Activated CD8-positive, alpha-beta memory T cell treated with anti-CD3 and anti-CD28 coated beads, Interleukin-2, amount 50 U/mL, for 48 hours (primary cell): Measurements from ENCODE around the gene FBXL19.

ENCODE experiments used
- DNase-seq: peaks from one replicate; pipeline ENCODE4 v3.0.0-alpha.2; 2020

FBXL19 gene

GRCh38 chr16:30947859-30948666 lies 24.7 kb downstream of the FBXL19 start:
- no peak for DNase-seq

- peak; percentile 76 for DNase-seq
Observed at GRCh38 chr16:30948667-30949649, 25.6 kb downstream of the FBXL19 start, which contains the start of gene ORAI3. Gene ORAI3, plus strand, starts transcription at chr16:30949068. Its CDS starts 222 bp downstream, at chr16:30949290.

- peak; percentile 73 for DNase-seq
Observed at GRCh38 chr16:30949650-30950515, 26.5 kb downstream of the FBXL19 start.

GRCh38 chr16:30950516-30951065 lies 27.2 kb downstream of the FBXL19 start:
- no peak for DNase-seq

GRCh38 chr16:30951193-30951592 lies 27.8 kb downstream of the FBXL19 start:
- no peak for DNase-seq

DNA sequence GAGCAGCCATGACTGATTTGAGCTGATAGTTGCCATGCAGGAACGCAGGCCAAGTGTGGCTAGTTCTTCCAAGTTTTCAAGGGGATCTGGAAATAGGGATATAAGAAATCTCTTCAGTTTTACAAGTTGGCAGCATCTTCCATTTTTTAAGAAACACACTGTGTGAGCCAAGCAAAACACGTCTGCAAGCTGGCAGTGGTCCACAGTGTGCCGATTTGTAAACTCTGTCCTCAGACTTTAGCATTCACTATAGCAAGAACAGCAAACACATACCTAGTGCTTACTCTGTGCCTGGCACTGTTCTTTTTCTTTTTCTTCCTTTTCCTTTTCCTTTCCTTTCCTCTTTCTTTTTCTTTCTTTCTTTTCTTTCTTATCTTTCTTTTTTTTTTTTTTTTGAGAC lies 28.4 kb downstream of the FBXL19 start:
- DNase-seq, result no peak

DNA sequence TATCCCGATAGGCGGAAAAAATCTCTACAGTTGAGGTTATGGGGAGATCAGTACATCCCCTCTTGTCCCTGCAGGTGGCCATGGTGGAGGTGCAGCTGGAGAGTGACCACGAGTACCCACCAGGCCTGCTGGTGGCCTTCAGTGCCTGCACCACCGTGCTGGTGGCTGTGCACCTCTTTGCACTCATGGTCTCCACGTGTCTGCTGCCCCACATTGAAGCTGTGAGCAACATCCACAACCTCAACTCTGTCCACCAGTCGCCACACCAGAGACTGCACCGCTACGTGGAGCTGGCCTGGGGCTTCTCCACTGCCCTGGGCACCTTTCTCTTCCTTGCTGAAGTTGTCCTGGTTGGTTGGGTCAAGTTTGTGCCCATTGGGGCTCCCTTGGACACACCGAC lies 29.7 kb downstream of the FBXL19 start:
- no peak for DNase-seq

DNA sequence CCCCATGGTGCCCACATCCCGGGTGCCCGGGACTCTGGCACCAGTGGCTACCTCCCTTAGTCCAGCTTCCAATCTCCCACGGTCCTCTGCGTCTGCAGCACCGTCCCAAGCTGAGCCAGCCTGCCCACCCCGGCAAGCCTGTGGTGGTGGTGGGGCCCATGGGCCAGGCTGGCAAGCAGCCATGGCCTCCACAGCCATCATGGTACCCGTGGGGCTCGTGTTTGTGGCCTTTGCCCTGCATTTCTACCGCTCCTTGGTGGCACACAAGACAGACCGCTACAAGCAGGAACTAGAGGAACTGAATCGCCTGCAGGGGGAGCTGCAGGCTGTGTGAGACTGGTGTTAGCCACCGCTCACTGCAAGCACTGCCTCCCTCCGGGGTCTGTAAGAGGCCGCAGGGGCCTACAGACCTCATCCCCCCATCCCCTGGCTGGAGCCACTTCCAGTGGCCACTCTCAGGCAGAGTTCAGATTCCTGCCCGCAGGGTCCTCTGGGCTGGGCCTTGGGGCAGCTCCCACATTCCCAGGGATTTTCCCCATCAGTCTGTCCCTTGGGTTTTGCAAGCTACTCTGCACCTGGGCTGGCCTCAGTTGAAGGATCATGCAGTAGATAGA lies 30.2 kb downstream of the FBXL19 start:
- DNase-seq, result peak; percentile 81

GRCh38 chr16:30954993-30955392 lies 31.6 kb downstream of the FBXL19 start:
- DNase-seq, result no peak

GRCh38 chr16:30956601-30957455 lies 33.5 kb downstream of the FBXL19 start:
- DNase-seq, result peak; percentile 97

- peak; percentile 99 for DNase-seq
Observed at GRCh38 chr16:30957456-30958174, 34.2 kb downstream of the FBXL19 start, which contains the start of gene SETD1A. Gene SETD1A, plus strand, starts transcription at chr16:30957754. Its CDS starts 978 bp downstream, at chr16:30958732.

GRCh38 chr16:30958175-30959079 lies 35.1 kb downstream of the FBXL19 start:
- no peak for DNase-seq

DNA sequence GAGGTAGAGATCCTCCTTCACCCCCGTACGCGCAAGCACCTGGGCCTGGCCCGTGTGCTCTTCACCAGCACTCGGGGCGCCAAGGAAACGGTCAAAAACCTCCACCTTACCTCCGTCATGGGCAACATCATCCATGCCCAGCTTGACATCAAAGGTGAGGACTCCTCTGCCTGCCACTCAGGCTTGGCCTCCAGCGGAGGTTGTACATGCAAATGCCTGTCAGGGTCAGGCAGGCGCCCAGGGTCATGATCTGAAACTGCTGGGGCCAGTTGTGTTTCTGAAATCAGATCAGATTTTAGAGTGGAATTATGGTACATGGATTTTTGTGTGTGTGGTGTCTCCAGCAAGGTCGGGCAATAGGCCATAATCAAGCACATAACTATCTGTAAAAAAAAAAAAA lies 38.0 kb downstream of the FBXL19 start:
- DNase-seq, result no peak

DNA sequence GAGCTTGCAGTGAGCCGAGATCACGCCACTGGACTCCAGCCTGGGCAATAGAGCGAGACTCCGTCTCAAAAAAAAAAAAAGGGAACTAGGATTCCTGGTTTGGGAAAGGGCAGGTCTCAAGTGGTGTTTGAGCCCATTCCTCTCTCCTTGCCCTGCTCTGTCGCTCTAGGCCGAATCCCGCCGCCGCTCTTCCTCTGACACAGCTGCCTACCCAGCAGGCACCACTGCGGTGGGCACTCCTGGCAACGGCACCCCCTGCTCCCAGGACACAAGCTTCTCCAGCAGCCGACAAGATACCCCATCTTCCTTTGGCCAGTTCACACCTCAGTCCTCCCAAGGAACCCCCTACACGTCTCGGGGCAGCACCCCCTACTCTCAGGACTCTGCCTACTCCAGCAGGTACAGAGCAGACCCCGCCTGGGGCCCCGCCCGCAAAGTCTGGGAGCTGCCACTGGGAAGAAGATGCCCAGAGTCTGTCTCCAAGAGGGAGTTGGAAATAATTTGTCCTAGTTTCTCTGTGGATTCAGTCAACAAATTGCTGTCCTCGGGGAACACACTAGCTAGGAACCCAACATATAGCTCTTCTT lies 40.6 kb downstream of the FBXL19 start:
- no peak for DNase-seq

DNA sequence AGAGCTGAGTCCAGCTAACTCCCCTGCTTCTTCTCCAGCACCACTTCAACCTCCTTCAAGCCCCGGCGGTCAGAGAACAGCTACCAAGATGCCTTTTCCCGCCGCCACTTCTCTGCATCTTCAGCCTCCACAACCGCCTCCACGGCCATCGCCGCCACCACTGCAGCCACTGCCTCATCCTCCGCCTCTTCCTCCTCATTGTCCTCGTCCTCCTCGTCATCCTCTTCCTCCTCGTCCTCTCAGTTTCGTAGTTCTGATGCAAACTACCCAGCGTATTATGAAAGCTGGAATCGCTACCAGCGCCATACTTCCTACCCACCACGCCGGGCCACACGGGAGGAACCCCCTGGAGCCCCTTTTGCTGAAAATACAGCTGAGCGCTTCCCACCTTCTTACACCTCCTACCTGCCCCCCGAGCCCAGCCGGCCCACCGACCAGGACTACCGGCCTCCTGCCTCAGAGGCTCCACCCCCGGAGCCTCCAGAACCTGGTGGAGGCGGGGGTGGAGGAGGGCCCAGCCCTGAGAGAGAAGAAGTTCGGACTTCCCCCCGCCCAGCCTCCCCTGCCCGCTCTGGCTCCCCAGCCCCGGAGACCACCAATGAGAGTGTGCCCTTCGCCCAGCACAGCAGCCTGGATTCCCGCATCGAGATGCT lies 41.3 kb downstream of the FBXL19 start:
- no peak for DNase-seq

DNA sequence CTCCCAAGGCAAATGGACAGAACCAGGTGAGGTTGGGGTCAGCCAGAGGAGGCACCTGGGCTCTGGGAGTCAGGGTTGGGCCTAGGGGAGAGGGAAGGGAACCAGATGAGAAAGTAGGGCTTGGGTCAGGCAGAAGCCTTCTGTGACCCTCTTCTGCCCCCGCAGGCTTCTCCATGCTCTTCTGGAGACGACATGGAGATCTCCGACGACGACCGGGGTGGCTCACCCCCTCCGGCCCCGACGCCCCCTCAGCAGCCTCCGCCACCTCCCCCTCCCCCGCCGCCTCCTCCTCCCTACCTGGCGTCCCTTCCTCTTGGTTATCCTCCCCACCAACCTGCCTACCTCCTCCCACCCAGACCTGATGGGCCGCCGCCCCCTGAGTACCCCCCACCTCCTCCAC lies 42.1 kb downstream of the FBXL19 start:
- no peak for DNase-seq

DNA sequence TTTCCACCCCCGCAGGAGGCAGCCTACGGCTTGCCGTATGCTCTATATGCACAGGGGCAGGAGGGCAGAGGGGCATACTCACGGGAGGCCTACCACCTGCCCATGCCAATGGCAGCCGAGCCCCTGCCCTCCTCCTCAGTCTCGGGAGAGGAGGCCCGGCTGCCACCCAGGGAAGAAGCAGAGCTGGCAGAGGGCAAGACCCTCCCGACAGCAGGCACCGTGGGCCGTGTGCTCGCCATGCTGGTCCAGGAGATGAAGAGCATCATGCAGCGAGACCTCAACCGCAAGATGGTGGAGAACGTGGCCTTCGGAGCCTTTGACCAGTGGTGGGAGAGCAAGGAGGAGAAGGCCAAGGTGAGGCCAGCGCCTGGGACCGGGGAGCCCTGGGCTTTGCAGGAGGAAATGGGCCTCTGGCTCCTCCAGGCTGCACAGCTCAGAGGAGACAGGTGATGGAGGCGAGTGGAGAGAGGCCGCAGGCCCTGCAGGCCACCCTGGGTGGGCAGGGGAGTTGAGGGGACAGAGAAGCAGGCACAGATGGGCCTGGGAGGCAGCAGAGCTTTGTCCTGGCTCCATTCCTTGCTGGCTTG lies 42.8 kb downstream of the FBXL19 start:
- no peak for DNase-seq

DNA sequence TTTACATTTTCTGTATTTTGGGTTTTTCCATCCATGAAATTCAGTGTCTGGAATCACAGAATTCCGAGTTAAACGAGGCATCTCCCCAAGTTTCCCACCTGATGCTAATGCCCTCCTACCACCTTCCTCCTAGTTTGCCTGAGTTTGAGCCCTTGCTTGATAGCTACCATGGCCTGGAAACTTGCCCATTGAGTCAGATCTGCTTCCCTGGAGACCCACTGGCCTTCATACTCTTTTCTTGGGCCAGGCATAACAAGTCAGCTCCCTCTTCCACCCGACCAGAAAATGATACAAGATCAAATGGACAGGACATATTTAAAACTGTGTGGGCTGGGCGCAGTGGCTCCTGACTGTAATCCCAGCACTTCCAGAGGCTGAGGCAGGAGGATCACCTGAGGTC lies 44.4 kb downstream of the FBXL19 start:
- no peak for DNase-seq
